ENCODE results near the gene PTMA. TPM values are rescaled to one million over a fixed set of nuclear protein-coding genes. Genes with fewer than 3 reads are reported as not detected.
A peak's percentile ranks its signal among the peaks of the same experiment; 100 is the strongest.

PTMA gene
- total RNA-seq, 1 experiment from 2014 or later: 1,708 TPM

DNA sequence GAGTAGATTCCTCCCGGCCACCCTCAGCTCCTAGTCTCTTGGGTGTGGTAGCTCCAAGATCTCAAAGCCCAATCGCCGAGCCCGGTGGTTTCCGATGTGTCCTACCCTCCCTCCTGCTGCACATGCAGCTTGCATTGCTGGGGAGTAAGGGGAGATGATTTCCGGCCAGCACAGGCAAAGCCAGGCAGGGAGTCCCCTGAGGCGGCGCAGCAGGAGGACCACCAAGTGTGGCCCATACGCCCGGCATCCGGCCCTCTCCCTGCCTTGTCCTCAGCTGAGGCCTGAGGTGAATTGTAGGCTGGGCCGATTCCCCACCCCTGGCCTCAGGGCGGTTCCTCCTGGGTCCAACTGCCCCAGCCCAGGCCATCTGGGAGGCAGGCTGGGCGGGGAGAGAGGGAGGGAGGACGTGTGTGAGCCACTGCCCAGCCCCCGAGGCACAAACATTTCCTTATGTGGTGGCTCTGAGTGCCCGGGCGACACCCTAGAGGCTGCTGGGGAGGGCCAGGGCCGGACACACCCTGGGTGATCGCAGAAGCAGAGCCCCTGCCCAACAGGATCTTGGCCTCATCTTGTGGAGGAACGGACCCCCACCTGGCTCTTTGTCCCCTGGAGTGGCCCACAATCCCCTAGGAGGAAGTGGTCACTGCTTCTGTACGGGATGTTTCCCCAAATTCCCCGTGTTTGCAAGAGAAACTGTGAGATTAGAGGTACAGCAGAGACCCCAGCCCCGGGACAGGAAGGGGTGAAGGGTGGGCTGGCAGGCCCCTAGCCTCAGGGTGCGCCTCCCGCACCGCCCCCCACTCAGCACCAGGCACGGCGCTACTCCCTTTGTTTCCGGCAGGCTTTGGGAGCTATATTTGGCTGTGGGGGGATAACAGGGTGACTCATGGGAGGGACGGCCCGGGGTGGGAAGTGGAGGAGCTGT lies 41.9 kb upstream of the PTMA start:
- no peaks in the 10 kb centered on the region for H3K36me3 ChIP-seq (ENCODE audit: insufficient read depth, low read length, poor library complexity, severe bottlenecking)
- no TSS peak for BruUV-seq (replicated peaks)
- TF ChIP-seq CTCF (conservative IDR thresholded peaks at IDR 0.05; ENCODE audit: low read depth, low read length) (no peak), EZH2 (IDR thresholded peaks at IDR 0.05; ENCODE audit: borderline replicate concordance, low read depth, low read length, poor library complexity, severe bottlenecking) (no peak)
- peak overlapping the region; percentile 37 for H3K27ac ChIP-seq (ENCODE audit: low read depth, low read length, poor library complexity, severe bottlenecking)
- H3K27me3 ChIP-seq (replicated peaks; ENCODE audit: insufficient read depth, low read depth, low read length, poor library complexity): no peaks in the 10 kb centered on the region
- ChIA-PET CTCF (interaction anchor here (0.6 kb wide), 2 partner anchors 11 to 36 kb away, joined by 5 to 10 read pairs; no protein-coding TSS in a partner anchor), POLR2A (ENCODE audit: low non-redundant PET) (no interaction called here)
- intact Hi-C loops (cut with micrococcal nuclease; ENCODE audit: unreplicated experiment): no loop called here
- H3K9me3 ChIP-seq (ENCODE audit: low read depth, low read length, poor library complexity, severe bottlenecking): no peaks in the 10 kb centered on the region
- peaks cover 12% of the 10 kb centered on the region for H3K4me1 ChIP-seq (ENCODE audit: insufficient read depth, low read length, poor library complexity, severe bottlenecking)
- H3K4me3 ChIP-seq (ENCODE audit: low read depth, low read length, poor library complexity, severe bottlenecking): no peak overlapping the region
- peak; percentile 41 for DNase-seq (ENCODE audit: low spot score)

- Histone ChIP-seq H3K36me3 (ENCODE audit: insufficient read depth, low read length, poor library complexity, severe bottlenecking) (no peaks in the 10 kb centered on the region), H3K9me3 (ENCODE audit: low read depth, low read length, poor library complexity, severe bottlenecking) (no peaks in the 10 kb centered on the region), H3K27ac (ENCODE audit: low read depth, low read length, poor library complexity, severe bottlenecking) (peak overlapping the region; percentile 37), H3K4me1 (ENCODE audit: insufficient read depth, low read length, poor library complexity, severe bottlenecking) (peaks cover 12% of the 10 kb centered on the region), H3K27me3 (replicated peaks; ENCODE audit: insufficient read depth, low read depth, low read length, poor library complexity) (no peaks in the 10 kb centered on the region), H3K4me3 (ENCODE audit: low read depth, low read length, poor library complexity, severe bottlenecking) (no peak overlapping the region)
- TF ChIP-seq CTCF (conservative IDR thresholded peaks at IDR 0.05; ENCODE audit: low read depth, low read length): no peak
- no peak for TF ChIP-seq EZH2 (IDR thresholded peaks at IDR 0.05; ENCODE audit: borderline replicate concordance, low read depth, low read length, poor library complexity, severe bottlenecking)
- POLR2A ChIA-PET (ENCODE audit: low non-redundant PET): no interaction called here
- intact Hi-C loops (cut with micrococcal nuclease; ENCODE audit: unreplicated experiment): no loop called here
- no TSS peak for BruUV-seq (replicated peaks)
- DNase-seq (ENCODE audit: low spot score): no peak
- CTCF ChIA-PET: interaction anchor here (0.6 kb wide), 3 partner anchors 10 to 128 kb away, joined by 3 to 10 read pairs (median 5); no protein-coding TSS in a partner anchor
These were observed 41.3 kb upstream of the PTMA start for GRCh38 chr2:231667096-231667427.

- DNase-seq (ENCODE audit: low spot score): no peak
These were observed 40.8 kb upstream of the PTMA start for GRCh38 chr2:231667496-231667895.

More at GRCh38 chr2:231667496-231667895, 40.8 kb upstream of the PTMA start:
- Histone ChIP-seq H3K36me3 (ENCODE audit: insufficient read depth, low read length, poor library complexity, severe bottlenecking) (no peaks in the 10 kb centered on the region), H3K4me1 (ENCODE audit: insufficient read depth, low read length, poor library complexity, severe bottlenecking) (peaks cover 13% of the 10 kb centered on the region), H3K27me3 (replicated peaks; ENCODE audit: insufficient read depth, low read depth, low read length, poor library complexity) (no peaks in the 10 kb centered on the region), H3K9me3 (ENCODE audit: low read depth, low read length, poor library complexity, severe bottlenecking) (no peaks in the 10 kb centered on the region), H3K27ac (ENCODE audit: low read depth, low read length, poor library complexity, severe bottlenecking) (no peak overlapping the region), H3K4me3 (ENCODE audit: low read depth, low read length, poor library complexity, severe bottlenecking) (no peak overlapping the region)
- CTCF ChIA-PET: interaction anchor here (0.6 kb wide), 2 partner anchors 10 to 128 kb away, joined by 3 to 10 read pairs; no protein-coding TSS in a partner anchor
- BruUV-seq (replicated peaks): no TSS peak
- POLR2A ChIA-PET (ENCODE audit: low non-redundant PET): no interaction called here
- TF ChIP-seq CTCF (conservative IDR thresholded peaks at IDR 0.05; ENCODE audit: low read depth, low read length) (no peak), EZH2 (IDR thresholded peaks at IDR 0.05; ENCODE audit: borderline replicate concordance, low read depth, low read length, poor library complexity, severe bottlenecking) (no peak)
- intact Hi-C loops (cut with micrococcal nuclease; ENCODE audit: unreplicated experiment): no loop called here

All from A673 (cell line).